A673 (cell line): ENCODE results near the gene SLC26A8.

Experiments used
- CTCF ChIP-seq: fragments of 300-800, 200-600 bp; sonication (generic); conservative IDR thresholded peaks from 2 replicates; pipeline ENCODE4 v1.5.1; 2017; ENCODE audit warnings: low read depth, mild to moderate bottlenecking, antibody characterized with exemption, low read length, moderate library complexity, mixed read lengths
- EZH2 ChIP-seq: fragments of 200-600 bp; sonication (generic); IDR thresholded peaks from 2 replicates; pipeline ENCODE4 v1.6.1; 2017; ENCODE audit warnings: borderline replicate concordance, low read depth, mild to moderate bottlenecking, mixed read lengths, antibody characterized with exemption, low read length; ENCODE audit not compliant: poor library complexity, severe bottlenecking

- TF ChIP-seq CTCF: no peak
- no peak for TF ChIP-seq EZH2
Observed at GRCh38 chr6:36039112-36039511, 14.7 kb upstream of the SLC26A8 start.
